Measurements from ENCODE around the gene IL3RA.

The IL3RA gene

DNA sequence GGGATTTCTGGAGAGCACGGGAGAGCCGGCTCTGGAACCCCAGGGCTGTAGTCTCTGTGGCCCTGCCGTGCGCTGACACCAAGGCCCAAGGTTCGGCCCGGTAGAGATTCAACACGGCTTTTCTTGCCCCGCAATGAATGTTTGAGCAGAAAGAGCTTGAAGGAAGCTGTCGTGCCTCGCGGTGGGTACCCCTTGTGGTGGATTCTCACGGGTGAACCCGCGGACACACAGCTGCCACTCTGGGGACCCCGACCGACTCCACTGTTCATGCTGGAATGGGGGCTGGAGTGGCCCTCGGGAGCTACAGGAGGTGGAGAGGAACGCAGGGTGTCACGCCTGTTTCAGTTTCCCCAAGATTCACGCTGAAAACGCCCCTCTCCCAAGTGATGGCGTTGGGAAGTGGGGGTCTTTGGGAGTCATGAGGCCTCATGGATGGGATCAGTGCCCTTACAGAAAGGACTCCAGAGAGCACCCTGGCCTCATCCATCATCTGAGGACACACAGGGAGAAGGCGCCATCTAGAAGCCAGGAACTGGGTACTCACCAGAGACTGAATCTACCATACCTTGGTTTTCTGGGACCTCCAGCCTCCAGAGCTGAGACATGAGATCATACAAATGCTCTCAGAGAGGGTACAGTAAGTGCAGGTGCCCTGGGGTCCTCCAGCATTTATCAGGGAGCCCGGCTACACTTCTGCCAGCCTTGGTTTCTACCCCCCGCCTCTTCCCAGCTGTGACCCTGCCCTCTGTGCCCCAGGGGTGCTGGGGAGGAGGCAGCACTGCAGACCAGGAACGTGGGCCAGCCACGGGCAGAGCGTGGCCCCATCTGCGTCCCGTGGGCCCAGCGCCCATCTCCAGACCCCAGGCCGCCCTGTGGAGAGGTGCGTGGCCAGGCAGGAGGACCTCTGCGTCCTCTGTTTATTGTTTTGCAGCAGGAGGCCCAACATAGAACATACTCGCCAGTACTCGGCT lies 49.0 kb downstream of the IL3RA start:
- no peak for DNase-seq

DNA sequence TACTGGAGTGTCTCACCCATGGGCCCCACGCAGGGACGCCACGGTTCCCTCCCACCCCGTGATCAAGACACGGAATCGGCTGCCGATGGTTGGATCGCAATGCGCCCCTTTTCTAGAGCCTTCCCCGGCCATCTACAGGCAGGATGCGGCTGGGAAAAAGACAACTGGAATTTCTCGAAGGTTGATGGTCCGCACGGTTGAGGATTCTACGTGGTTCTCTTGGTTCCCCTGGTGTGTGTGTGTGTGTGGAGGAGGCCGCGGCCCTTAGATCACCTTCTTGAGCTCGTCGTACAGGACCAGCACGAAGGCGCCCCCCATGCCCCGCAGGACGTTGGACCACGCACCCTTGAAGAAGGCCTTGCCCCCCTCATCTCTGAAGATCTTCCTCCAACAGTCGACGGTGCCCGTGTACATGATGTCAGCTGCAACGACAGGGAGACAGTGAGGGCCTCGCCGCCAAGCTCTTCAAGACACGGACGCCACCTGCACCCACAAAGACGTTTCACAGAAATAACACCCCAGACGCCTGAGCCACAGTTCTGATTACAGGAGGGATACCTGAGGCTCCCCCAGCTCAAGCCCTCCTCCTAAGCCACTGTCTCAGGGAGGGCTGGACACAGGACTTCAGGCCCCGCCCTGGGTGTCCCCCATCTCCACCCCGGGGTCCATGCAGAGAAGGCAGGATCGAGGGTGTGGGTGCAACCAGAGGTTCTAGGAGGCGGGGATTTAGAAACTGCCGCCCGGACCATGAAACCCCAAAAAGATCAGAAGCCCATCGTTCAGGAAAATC lies 49.9 kb downstream of the IL3RA start:
- no peak for DNase-seq

DNA sequence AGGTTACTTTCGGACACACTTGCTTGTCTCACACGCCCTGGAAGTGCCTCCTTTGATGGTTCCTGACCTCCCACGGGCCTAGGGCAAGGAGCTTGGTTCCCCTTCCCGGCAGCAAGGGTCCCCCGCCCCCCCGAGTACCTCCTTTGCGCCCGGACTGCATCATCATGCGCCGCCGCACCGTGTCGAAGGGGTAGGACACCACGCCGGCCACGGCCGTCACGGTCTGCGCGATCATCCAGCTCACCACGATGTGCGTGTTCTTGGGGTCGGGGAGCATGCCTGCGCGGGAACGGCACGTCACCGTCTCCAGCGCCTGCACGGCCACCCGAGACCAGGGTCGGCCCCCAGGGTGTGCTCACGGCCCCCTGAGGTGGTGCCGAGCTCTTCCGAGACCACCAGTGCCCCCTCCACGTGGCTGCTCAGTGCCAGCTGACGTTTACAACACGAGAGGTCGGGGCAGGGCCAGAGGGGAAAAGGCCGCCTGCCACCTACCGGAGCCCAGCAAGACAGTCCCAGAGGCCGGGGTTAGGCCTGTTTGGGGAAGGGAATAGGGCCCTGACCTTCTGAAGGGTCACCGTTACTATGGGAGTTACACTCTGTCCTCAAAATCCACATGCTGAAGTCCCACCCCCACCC lies 50.7 kb downstream of the IL3RA start:
- DNase-seq, result no peak

DNA sequence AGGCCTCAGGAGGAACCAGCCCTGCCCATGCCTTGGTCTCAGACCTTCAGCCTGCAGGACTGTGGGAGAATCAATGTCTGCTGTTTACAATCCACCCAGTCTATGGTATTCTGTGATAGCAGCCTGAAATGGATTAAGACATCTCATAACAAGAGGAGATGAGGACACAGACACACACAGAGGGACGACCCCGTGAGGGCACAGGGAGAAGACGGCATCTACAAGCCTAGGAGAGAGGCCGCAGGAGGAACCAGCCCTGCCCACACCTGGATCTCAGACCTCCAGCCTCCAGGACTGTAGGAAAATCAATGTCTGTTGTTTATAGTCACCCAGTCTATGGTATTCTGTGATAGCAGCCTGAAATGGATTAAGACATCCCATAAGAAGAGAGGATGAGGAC lies 52.1 kb downstream of the IL3RA start:
- DNase-seq, result no peak

DNA sequence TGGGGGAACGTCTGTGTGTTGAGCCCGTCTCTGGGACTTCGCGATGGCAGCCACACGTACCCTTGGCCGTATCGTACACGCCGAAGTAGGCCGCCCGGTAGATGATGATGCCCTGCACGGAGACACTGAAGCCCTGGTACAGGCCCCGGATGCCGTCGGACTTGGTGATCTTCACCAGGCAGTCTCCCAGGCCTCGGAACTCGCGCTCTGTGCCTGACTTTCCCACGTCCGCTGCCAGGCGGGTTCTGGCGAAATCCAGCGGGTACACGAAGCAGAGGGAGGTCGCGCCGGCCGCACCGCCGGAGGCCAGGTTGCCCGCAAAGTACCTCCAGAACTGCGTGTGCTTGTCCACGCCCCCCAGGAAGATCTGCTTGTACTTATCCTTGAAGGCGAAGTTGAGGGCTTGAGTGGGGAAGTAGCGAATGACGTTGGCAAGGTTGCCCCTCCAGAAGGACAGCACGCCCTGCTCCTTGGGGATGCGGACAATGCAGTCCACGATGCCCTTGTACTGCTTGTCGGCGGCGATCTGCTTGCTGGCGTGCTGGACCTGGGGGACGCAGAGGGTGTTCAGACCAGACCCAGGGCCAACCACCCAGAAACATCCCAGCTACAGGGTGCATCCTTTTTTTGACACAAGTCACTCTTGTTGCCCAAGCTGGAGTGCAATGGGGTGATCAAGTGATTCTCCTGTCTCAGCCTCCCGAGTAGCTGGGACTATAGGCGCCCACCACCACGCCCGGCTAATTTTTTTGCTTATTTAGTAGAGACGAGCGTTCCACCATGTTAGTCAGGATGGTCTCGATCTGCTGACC lies 52.8 kb downstream of the IL3RA start:
- DNase-seq, result no peak

DNA sequence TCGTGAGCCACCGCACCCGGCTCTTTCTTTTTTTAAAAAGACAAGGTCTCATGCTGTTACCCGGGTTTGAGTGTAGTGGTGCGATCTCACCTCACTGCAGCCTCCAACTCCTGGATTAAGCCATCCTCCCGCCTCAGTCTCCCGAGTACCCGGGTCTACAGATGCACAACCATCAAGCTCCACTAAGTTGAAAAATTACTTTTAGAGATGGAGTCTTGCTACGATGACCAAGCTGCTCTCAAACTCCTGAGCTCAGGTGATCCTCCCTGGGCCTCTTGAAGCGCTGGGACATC lies 53.4 kb downstream of the IL3RA start:
- DNase-seq, result no peak

DNA sequence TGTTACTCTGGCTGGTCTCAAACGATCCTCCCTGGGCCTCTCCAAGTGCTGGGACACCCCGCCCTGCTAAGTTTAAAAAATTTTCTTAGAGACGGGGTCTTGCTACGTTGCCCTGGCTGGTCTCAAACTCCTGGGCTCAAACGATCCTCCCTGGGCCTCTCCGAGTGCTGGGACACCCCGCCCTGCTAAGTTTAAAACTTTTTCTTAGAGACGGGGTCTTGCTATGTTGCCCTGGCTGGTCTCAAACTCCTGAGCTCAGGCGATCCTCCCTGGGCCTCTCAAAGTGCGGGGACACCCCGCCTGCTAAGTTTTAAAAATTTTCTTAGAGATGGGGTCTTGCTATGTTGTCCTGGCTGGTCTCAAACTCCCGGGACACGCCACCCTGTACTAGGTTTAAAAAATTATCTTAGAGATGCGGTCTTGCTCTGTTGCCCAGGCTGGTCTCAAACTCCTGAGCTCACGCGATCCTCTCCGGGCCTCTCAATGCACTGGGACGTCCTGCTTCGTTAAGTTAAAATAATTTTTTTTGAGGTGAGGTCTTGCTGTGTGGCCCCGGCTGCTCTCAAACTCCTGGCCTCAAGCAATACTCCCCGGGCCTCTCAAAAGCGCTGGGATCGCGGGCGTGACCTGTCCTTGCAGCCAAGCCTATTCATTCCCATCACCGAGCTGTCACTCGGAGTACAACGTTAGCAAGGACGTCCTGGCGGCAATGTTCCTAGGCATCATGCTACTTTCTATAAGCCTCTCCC lies 54.2 kb downstream of the IL3RA start:
- no peak for DNase-seq

DNA sequence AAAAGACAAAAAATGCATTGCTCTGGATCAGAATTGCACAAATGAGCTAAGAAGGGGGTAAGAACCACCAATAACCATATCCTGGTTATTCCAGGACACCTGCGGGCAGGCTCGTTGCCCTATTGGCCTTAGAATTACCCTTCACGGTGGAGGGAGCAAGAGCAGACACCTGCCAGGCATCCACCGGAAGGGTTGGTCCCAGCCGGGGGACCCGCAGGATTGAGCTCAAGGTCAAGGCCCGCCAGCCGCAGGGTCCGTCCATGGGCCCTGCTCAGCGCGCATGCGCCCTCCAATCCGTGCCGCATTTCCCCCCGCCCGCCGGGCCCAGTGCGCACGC lies 54.8 kb downstream of the IL3RA start:
- DNase-seq, result no peak

DNA sequence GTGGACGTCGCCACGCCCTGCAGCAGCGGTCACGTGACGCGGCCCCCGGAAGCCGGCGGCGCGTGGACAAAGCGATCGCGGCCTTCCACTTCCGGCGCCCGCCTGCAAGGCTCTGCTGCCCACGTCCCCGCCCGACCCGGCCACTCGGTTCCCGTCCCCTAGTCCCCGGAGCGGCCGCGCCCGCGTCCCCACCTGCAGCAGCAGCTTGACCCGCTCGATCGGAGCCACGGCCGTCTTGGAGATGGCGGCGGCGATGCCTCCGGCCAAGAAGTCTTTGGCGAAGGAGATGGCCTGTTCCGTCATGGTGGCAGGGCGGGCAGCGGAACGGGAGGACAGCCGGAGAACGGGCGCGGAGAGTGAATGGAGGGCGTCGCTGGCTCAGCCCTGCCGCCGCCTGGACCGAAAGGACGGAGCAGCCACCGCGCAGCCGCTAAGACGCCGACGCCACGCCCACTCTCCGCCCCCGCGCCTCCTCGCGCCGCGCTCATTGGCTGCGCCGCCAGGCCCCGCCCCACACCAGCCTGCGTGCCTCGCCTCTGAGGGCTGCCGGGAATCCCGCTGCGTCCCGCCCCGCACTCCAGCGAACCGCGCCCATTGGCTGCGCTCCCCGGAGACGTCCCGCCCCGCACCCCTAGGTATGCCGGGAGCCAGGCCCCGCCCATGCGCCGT lies 55.3 kb downstream of the IL3RA start, which contains the start of gene SLC25A6:
Gene SLC25A6, minus strand, starts transcription at position 407 of the 669 bp plus-strand sequence. Its CDS starts 104 bp downstream, at position 303.
- no peak for DNase-seq

DNA sequence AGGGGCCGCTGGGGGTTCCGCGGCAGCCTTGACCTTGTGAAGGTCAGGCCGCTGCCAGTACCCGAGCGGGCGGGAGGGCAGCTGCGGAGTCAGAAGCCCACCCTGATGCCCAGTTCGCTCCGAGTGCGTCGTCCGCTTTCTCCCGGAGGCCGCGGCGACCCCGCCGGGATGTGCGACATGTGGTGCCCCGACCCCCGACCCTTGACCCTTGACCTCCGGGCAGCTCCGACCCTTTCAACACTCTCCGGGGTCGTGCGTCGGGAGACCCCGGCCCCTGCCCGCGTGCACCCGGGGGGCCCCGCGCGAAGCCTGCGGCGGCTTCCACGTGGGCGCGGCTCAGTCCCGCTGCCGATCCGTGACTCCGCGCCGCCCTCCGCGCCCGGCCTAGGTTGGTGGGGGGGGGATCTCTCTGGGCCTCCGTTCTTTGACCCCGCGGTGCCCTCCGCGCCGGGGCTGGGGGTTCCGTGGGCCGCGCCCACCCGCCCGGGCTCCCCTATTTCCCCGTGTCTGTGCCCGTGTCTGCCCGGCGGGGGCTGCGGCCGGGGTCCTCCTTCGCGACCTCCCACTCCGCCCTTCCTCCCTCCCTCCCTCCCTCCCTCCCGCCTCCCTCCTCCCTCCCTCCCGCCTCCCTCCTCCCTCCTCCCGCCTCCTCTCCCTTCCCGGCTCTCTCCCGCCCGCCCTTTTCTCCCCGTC lies 55.9 kb downstream of the IL3RA start:
- no peak for DNase-seq

DNA sequence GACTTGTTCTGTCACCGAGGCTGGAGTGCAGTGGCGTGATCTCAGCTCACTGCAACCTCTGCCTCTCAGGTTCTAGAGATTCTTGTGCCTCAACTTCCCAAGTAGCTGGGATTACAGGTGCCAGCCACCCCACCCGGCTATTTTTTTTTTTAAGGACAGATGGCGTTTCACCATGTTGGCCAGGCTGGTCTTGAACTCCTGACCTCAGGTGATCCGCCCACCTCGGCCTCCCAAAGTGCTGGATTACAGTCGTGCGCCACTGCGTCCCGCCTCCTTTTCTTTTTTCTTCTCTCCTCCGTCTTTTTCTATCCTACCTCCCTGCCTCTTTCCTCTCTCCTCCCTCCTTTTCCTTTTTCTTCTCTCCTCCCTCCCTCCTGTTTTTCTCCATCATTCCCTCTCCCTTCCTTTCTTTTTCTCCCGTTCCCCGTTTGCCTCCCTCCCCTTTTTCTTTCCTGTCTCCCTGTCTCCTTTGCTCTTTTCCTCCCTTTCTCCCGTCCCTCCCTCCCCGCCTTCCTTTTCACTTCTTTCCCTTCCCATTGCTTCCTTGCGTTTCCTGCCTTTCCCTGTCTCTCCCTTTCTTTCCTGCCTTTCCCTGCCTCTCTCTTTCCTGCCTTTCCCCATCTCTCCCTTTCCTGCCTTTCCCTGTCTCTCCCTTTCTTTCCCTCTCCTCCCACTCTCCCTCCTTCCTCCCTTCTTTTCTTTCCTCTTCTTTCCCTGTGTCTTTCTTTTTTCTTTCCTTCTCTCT lies 57.5 kb downstream of the IL3RA start:
- DNase-seq, result no peak

DNA sequence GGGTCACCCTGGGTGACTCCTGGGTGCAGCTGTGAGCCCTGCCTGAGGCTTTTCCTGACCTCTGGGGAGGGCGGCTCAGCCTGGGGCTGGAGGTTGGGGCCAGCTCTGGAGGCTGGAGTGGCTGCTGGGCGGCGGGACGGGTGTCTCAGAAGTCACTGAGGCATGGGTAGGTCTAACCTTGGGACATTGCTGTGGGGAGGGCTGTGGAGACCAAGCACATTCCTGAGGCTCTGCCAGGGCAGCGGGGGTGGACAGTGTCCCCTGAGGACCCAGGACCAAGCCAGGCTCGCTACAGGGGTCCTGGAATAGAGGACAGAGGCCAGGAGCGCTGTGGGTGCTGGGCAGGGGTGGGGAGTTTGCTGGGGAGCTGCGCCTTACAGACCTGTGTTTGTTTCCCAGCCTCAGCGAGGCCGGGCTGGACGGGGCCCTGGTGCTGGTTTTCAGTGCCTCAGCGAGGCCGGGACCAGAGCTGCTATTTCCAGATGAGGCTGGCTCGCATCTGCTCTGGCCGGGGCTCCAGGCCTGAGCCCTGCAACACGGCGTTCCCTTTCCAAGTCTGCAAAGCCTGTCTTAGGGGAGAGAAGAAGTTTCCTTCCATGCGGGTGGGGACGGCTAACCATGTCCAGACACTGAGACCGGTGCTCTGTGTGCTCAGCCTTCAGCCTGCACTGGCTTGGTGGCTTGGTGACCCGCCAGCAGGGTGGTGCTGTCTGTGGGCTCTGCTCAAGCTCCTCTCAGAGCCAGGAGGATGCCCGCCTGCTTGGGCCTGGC lies 58.3 kb downstream of the IL3RA start:
- no peak for DNase-seq

DNA sequence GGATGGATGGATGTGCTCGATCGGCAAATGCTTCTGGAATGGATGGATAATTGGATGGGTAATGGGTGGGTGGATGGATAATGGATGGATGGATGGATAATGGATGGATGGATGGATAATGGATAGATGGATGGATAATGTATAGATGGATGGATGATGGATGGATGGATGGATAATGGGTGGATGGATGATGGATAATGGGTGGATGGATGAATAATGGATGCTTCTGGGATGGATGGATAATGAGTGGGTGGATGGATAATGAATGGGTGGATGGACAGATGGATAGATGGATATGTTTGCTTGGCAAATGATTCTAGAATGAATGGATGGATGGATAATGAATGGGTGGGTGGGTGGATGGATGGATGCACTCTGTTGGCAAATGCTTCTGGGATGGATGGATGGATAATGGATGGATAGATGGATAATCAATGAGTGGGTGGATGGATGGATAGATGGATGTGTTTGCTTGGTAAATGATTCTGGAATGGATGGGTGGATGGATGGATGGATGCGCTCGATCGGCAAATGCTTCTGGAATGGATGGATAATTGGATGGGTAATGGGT lies 59.1 kb downstream of the IL3RA start:
- DNase-seq, result no peak

DNA sequence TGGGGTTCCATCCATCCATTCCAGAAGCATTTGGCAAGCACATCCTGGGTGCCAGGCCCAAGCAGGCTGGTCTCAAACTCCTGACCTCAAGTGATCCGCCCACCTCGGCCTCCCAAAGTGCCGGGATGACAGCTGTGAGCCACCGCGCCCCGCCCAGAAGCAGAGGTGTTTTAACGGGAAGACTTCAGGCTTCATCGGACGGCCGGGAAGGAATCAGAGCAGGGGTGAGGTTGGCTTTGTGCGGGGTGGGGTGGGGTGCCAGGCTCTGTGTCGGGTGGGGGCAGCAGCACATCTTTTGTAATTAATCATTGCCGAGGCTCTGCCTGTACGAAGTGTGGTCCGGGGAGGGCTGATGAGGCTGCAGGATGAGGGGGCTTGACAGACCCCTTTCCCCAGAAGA lies 60.4 kb downstream of the IL3RA start:
- no peak for DNase-seq

DNA sequence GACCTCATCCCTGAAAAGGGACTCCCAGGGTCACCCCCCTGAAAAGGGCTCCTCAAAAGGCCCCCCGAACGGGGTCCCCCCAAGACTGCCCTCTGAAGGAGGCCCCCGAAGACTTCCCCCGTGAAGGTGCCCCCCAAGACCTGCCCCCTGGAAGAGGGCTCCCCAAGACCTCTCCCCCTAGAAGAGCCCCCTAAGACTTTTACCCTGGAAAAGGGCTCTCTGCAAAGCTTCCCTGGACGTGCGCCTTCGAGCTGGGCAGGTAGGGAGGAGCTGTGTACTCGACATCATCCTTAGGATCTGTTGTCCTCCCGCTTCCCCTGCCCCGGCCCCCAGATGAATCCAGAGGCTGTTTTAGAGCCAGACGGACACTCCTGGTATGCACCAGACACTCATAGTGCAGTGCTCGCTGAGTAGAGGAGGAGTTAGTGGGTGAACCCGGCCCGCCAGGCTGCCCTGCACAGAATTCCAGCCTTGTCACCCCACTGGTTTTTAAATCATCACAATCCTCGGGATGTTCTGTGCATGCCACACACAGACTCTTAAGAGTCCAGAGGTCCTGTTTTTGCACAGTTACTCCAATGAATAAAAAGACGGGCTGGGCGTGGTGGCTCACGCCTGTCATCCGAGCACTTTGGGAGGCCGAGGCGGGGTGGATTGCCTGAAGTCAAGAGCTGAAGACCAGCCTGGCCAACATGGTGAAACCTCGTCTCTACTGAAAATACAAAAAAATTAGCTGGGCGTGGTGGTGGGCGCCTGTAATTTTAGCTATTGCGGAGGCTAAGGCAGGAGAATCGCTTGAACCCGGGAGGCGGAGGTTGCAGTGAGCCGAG lies 61.1 kb downstream of the IL3RA start:
- DNase-seq, result no peak

DNA sequence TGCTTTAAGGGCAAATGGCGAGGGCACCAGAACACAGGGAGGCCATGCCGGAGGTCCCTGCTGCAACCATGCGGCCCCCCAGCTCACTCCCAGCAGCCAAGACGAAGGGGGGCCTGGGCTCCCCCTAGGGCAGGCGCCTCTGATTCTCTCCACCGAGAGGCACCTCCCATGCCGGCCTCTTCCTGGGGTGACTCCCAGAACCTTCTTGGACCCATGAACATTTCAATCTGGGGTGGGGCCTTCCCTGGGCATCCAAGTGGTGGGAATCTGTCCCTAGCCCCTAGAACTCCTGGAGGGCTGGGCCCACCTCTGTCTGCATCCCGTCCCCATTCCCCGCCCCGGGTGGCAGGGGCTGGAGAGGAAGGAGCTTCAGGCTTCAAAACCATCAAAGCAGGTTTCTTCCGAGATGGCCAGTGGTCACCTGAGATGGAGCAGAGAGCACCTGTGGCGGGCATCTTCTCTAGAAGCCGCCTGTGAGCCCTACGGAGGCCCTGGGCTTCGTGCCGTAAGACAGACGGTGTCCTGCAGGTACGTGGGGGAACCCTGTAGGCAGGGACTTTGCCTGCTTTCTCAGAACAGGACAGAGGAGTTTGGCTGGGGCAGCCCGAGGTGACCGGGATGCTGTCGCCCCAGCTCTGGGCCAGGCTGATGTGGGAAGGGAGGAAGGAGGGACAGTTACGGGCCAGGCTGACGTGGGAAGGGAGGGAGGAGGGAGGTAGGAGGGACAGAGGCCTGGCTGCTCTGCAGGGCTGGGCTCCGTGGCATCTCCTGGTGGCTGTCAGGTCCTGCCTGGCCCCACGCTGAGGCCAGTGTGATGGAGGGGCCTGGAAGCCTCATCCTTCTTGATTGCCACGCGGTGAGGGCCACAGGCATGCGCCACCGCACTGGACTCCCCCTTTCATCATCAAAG lies 62.1 kb downstream of the IL3RA start:
- no peak for DNase-seq

DNA sequence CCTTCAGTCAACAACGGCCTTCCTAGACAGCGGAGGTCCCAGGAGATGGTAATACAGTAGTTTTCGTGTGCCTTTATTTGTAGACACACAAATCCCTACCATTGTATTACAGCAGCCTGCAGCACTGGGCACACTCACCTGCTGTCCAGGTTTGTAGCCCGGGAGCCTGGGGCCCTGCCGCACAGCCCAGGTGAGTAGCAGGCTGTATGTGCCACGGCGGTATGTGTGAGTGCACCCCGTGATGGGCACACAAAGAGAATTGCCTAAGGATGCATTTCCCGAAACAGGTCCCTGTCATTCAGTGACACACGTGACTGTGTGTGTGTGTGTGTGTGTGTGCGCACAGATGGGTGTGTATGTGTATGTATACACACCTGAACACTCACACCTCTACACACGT lies 63.5 kb downstream of the IL3RA start:
- DNase-seq, result no peak
